GM21737 (cell line): ENCODE measurements around the gene MSANTD1.
A peak's percentile ranks its signal among the peaks of the same experiment; 100 is the strongest.

ENCODE experiments used
- ATAC-seq: cut with Tn5 transposase; IDR thresholded peaks from one replicate; pipeline ENCODE4 v1.9.1; 2021; ENCODE audit warnings: mild to moderate bottlenecking, moderate library complexity; ENCODE audit not compliant: unreplicated experiment

MSANTD1 gene

GRCh38 chr4:3286335-3287175, 37.6 kb downstream of the MSANTD1 start:
- ATAC-seq = no peak

- no peak for ATAC-seq
These were observed 38.5 kb downstream of the MSANTD1 start for GRCh38 chr4:3287271-3287971.

DNA sequence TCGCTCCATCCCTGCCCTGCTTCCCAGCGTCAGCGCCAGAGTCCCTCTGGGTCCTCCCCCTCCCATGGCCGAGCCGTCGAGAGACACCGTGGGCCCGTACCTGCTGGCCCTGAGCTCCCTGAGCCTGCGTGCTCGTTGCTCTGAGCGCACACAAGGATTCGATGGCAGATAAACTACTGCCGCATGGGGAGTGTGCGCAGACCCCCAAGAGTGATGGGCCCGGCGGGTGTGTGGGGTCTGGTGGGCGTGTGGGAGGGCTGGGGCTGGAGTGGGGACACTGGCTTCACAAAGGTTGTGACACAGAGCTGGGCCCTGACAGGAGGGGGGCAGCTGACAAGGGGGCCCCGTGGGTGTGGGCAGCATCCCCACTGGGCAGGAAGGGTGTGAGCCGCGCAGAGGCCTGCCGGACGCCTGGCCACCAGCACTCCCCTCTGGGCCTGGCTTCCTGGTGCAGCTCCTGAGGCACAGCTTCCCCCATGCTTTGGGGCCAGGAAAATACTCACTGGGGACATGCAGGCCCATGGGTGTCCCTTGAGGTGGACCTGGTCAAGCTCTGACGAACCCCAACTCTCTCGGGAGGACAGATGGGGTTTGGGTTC, 39.1 kb downstream of the MSANTD1 start:
- no peak for ATAC-seq

DNA sequence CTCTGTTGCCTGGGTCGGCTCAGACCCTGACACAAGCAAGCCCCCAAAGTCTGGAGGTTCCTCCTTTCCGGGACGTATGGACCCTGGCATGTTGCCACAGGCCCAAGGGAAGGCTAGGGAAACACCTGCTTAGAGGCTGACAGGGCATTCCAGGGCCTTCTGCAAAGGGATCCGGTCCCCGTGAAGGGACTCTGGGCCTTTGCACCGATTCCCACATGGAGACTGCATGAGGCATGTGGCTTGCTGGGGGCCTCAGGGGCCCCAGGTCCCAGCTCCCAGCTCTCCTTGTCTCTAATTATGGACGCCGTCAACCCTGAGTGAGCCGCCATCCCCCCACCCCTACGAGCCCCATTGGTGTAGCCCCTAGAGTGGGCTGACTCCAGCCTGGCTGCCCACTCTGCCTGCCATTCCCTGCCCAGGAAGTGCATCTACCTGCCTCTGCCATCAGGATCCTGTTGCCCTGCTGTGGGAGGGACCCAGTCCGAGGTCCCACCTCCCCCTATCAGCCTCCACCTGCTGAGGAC, 39.7 kb downstream of the MSANTD1 start:
- no peak for ATAC-seq

DNA sequence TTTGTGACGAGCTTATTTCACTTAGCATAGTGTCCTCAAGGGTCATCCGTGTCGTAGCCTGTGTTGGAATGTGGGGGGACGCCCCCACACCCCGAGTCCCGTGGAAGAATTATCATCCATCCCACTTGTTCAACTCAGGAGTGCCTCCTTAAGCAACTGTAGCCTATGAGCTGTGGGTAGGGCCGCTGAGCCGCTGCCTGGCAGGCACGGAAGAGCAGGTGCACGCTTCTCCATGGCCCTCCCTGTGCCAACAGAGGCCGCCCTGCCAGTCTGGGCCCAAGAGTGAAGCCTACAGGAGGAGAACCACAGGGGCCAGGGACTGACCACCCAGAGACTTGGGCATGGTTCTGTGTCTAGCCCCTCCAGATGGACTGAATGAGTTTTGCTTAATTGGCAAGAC, 41.5 kb downstream of the MSANTD1 start:
- ATAC-seq = no peak

GRCh38 chr4:3290889-3291321, 41.9 kb downstream of the MSANTD1 start:
- ATAC-seq = no peak

GRCh38 chr4:3291411-3291968, 42.5 kb downstream of the MSANTD1 start:
- no peak for ATAC-seq

DNA sequence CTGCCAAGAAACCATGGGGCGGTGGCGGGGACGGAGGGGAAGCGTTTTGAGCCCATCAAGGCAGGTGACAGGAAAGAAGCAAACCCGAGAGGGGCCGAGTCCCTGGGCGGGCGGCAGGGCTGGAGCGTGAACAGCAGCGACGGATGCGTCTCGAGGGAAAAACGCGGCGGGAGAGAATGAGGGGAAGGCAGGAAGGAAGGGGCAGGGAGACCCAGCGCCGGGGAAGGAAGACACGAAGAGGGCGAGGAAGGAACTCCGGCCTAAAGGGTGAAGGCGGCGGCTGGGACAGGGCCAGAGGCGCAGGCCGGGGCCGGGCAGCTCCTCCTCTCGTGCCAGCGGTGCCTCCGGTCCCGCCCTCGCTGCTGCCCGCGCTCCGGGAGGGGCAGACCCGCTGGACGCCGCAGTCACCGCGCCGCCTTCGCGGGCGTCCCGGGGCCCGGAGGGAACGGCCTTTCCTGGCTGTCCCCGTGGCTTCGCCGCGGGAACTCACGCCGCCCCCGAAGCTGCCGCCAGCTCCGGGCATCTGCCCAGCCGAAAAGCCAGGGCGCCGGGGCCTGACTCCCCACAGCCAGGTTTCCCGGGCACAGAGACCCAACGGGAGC, 43.1 kb downstream of the MSANTD1 start:
- ATAC-seq = no peak

DNA sequence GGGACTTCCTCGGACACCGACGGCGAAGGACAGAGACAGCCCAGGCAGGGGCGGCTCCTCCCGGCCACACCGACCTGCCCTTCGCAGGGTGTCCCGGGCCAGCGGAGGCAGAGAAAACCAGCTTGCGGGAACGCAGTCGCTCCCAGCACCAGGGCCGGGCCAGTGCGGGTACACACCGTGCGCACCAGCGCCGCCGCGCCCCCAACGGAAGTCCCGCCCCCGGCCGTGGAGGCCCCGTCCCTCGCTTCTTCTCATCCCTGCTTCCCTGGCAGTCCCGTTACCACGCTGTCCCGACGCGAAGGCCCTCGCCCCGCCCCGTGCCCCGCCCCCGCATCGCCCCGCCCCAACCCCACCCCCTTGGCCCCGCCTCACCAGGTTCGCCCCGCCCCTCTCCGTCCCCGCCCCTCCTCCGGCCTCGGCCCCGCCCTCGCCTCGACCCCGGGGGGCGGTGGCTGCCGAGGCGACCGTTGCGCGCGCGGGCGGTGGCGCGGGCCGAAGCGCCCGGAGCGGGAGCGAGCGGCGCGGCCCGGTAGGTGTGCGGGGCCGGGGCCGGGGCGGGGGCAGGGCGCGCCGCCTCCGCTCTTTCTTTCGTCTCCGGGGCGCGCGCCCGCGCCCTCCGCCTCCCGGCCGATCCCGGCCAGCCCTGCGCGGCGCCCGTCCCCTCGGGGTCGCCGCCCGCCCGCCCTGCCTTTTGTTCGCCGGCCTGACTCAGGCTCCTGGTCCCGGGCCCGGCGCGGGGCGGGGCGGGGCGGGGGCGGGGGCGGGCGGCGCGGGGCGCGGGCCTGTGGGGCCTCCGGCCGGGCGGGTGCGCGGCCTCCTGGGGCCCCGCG, 43.8 kb downstream of the MSANTD1 start, which contains the start of gene RGS12:
TSS of gene RGS12 (plus strand) at position 451 of the 830 bp plus-strand sequence. CDS start 23,150 bp downstream, outside the sequence.
- peak; percentile 73 for ATAC-seq

DNA sequence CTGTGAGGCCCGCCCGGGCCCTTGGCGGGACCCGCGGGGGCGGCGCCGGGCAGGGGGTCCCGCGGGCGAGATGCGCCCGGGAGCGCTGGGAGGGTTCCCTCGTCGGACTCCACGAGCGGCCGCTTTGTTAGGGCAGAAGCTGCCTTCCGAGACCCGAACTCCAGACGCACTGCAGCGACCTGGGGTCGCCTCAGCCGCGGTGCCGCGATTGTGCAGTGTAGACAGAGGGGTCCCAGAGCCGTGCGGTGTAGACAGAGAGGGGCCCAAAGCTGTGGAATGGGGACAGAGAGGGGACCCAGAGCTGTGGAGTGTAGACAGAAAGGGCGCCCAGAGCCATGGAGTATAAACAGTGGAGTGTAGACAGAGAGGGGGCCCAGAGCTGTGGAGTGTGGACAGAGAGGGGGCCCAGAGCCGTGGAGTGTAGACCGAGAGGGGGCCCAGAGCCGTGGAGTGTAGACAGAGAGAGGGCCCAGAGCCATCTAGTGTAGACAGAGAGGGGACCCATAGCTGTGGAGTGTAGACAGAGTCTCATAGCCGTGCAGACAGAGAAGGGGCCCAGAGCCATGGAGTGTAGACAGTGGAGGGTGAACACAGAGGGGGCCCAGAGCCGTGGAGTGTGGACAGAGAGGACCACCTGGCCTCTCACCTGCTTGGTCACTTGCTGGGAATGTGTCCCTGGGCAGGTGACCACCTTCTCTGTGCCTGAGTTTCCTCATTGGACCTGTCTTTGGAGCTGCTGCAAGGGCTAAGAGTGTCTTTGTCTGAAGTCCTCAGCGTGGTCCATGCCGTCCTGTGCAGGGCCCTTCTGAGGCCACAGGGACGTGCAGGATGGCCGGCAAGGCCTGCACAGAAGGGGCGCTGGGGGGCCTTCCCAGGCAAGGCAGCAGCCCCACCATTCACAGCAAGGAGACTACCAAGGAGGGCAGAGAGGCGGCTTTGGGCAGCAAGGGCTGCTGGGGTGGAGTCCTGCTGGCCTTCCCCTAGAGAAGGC, 44.7 kb downstream of the MSANTD1 start:
- no peak for ATAC-seq

DNA sequence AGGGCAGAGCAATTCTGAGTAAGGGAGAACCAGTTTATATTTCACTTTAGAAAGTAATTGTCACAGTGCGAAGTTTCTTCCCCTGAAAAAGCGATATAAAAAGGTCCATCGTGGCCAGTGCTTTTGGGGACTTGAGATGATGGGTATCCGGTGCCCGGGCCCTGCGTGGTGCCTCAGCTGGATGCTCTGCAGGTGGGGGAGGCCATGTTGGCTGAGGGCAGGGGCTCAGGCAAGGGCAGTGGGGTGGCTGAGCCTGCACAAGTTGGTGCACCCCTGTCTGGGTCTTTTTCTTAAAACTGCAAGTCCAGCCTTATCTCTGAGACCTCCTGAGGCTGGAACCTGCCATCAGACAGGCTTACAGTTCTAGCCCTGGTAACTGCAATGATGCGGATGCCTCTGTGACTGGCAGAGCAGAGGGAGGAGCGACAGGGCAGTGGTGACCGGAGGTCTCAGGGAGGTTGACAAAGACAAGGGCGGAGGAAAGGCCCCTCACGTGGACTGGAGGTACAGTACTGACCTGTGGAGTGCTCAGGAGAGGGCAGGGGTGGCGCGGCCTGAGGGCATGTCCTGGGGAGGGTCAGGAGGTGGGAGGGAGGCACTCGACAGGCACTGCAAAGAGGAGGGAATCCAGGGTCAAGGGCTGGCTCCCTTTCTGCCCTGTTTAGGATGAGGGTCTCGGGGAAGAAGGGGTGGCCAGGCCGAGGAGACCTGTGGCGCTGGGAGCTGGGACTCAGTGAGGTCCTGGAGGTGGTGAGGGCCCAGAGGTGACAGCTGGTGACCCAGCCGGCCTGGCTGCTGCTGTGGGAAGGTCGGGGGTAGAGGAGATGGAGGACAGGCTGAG, 45.7 kb downstream of the MSANTD1 start:
- ATAC-seq = no peak

- ATAC-seq = no peak
These were observed 47.1 kb downstream of the MSANTD1 start for GRCh38 chr4:3295837-3296624.

- no peak for ATAC-seq
These were observed 47.7 kb downstream of the MSANTD1 start for GRCh38 chr4:3296651-3297050.

- ATAC-seq = no peak
These were observed 48.3 kb downstream of the MSANTD1 start for GRCh38 chr4:3297066-3297859.

- no peak for ATAC-seq
These were observed 50.4 kb downstream of the MSANTD1 start for GRCh38 chr4:3299122-3299975.
